Measurements from ENCODE around the gene UBE2D2. TPM values are rescaled to one million over a fixed set of nuclear protein-coding genes. Genes with fewer than 3 reads are reported as not detected.
"Not testable (repeated sequence)": the region's sequence is repeated elsewhere in the genome, so short reads cannot be mapped to it uniquely, and the experiment has no call there.

The UBE2D2 gene
- total RNA-seq, 1 experiment from 2014 or later, result 187 TPM

- peak; percentile 67 for DNase-seq
- no peak for TF ChIP-seq CTCF (IDR thresholded peaks at IDR 0.05; ENCODE audit: unreplicated experiment)
- H3K27me3 Mint-ChIP-seq (ENCODE audit: unreplicated experiment), result no peaks in the 10 kb centered on the region
- H3K36me3 Mint-ChIP-seq (ENCODE audit: insufficient read depth, unreplicated experiment), result peaks cover 15% of the 10 kb centered on the region
- intact Hi-C loops (cut with micrococcal nuclease; ENCODE audit: unreplicated experiment), result no loop called here
- BruUV-seq (replicated peaks), result no TSS peak
- peak overlapping the region; percentile 32 for H3K4me3 Mint-ChIP-seq (ENCODE audit: low read depth, unreplicated experiment)
- H3K27ac Mint-ChIP-seq (ENCODE audit: unreplicated experiment), result peak overlapping the region; percentile 83
- CTCF ChIA-PET, result interaction anchor here (0.6 to 1.4 kb wide), 2 partner anchors 15 to 32 kb away, joined by 3 to 4 read pairs; no protein-coding TSS in a partner anchor
- H3K9me3 Mint-ChIP-seq (ENCODE audit: low read depth, unreplicated experiment), result no peaks in the 10 kb centered on the region
- H3K4me1 Mint-ChIP-seq (ENCODE audit: low read depth, unreplicated experiment), result peaks cover 30% of the 10 kb centered on the region
These were observed 32.7 kb downstream of the UBE2D2 start for GRCh38 chr5:139593716-139594319.

- Mint-ChIP-seq H3K36me3 (ENCODE audit: insufficient read depth, unreplicated experiment) (peaks cover 24% of the 10 kb centered on the region), H3K4me3 (ENCODE audit: low read depth, unreplicated experiment) (no peak overlapping the region), H3K9me3 (ENCODE audit: low read depth, unreplicated experiment) (no peaks in the 10 kb centered on the region), H3K27ac (ENCODE audit: unreplicated experiment) (no peak overlapping the region), H3K4me1 (ENCODE audit: low read depth, unreplicated experiment) (peaks cover 7% of the 10 kb centered on the region), H3K27me3 (ENCODE audit: unreplicated experiment) (no peaks in the 10 kb centered on the region)
- intact Hi-C loops (cut with micrococcal nuclease; ENCODE audit: unreplicated experiment), result no loop called here
- CTCF ChIA-PET, result no interaction called here
- TF ChIP-seq CTCF (IDR thresholded peaks at IDR 0.05; ENCODE audit: unreplicated experiment), result no peak
- no peak for DNase-seq
- no TSS peak for BruUV-seq (replicated peaks)
These were observed 36.0 kb downstream of the UBE2D2 start for GRCh38 chr5:139597134-139597533.

- H3K9me3 Mint-ChIP-seq (ENCODE audit: low read depth, unreplicated experiment); intact Hi-C loops (cut with micrococcal nuclease; ENCODE audit: unreplicated experiment); H3K27ac Mint-ChIP-seq (ENCODE audit: unreplicated experiment); H3K4me1 Mint-ChIP-seq (ENCODE audit: low read depth, unreplicated experiment); BruUV-seq (replicated peaks); H3K4me3 Mint-ChIP-seq (ENCODE audit: low read depth, unreplicated experiment); H3K27me3 Mint-ChIP-seq (ENCODE audit: unreplicated experiment); DNase-seq: not testable (repeated sequence)
- peaks cover 31% of the 10 kb centered on the region for H3K36me3 Mint-ChIP-seq (ENCODE audit: insufficient read depth, unreplicated experiment)
- CTCF ChIA-PET, result interaction anchor here (0.6 to 0.9 kb wide), 6 partner anchors 12 to 547 kb away, joined by 3 to 8 read pairs (median 5); no protein-coding TSS in a partner anchor
These were observed 37.4 kb downstream of the UBE2D2 start for GRCh38 chr5:139598601-139598965.

GRCh38 chr5:139600336-139600949 lies 39.3 kb downstream of the UBE2D2 start:
- Mint-ChIP-seq H3K4me1 (ENCODE audit: low read depth, unreplicated experiment) (no peaks in the 10 kb centered on the region), H3K9me3 (ENCODE audit: low read depth, unreplicated experiment) (no peaks in the 10 kb centered on the region), H3K36me3 (ENCODE audit: insufficient read depth, unreplicated experiment) (peaks cover 45% of the 10 kb centered on the region), H3K27ac (ENCODE audit: unreplicated experiment) (no peak overlapping the region), H3K4me3 (ENCODE audit: low read depth, unreplicated experiment) (no peak overlapping the region), H3K27me3 (ENCODE audit: unreplicated experiment) (no peaks in the 10 kb centered on the region)
- BruUV-seq (replicated peaks), result no TSS peak
- CTCF ChIA-PET, result no interaction called here
- intact Hi-C loops (cut with micrococcal nuclease; ENCODE audit: unreplicated experiment), result no loop called here
- TF ChIP-seq CTCF (IDR thresholded peaks at IDR 0.05; ENCODE audit: unreplicated experiment), result no peak
- DNase-seq, result no peak

GRCh38 chr5:139601429-139601828 lies 40.3 kb downstream of the UBE2D2 start:
- DNase-seq, result no peak
- H3K27ac Mint-ChIP-seq (ENCODE audit: unreplicated experiment), result no peak overlapping the region
- H3K27me3 Mint-ChIP-seq (ENCODE audit: unreplicated experiment), result no peaks in the 10 kb centered on the region
- no peaks in the 10 kb centered on the region for H3K9me3 Mint-ChIP-seq (ENCODE audit: low read depth, unreplicated experiment)
- intact Hi-C loops (cut with micrococcal nuclease; ENCODE audit: unreplicated experiment), result no loop called here
- no peaks in the 10 kb centered on the region for H3K4me1 Mint-ChIP-seq (ENCODE audit: low read depth, unreplicated experiment)
- BruUV-seq (replicated peaks), result TSS peak; percentile 14
- CTCF ChIA-PET, result no interaction called here
- H3K4me3 Mint-ChIP-seq (ENCODE audit: low read depth, unreplicated experiment), result no peak overlapping the region
- TF ChIP-seq CTCF (IDR thresholded peaks at IDR 0.05; ENCODE audit: unreplicated experiment), result no peak
- H3K36me3 Mint-ChIP-seq (ENCODE audit: insufficient read depth, unreplicated experiment), result peaks cover 53% of the 10 kb centered on the region

GRCh38 chr5:139601948-139602347 lies 40.8 kb downstream of the UBE2D2 start:
- intact Hi-C loops (cut with micrococcal nuclease; ENCODE audit: unreplicated experiment), result not testable (repeated sequence)

More at GRCh38 chr5:139601948-139602347, 40.8 kb downstream of the UBE2D2 start:
- BruUV-seq (replicated peaks); DNase-seq; H3K4me1 Mint-ChIP-seq (ENCODE audit: low read depth, unreplicated experiment); H3K9me3 Mint-ChIP-seq (ENCODE audit: low read depth, unreplicated experiment); H3K27me3 Mint-ChIP-seq (ENCODE audit: unreplicated experiment); CTCF ChIA-PET; H3K4me3 Mint-ChIP-seq (ENCODE audit: low read depth, unreplicated experiment); H3K27ac Mint-ChIP-seq (ENCODE audit: unreplicated experiment): not testable (repeated sequence)
- peaks cover 57% of the 10 kb centered on the region for H3K36me3 Mint-ChIP-seq (ENCODE audit: insufficient read depth, unreplicated experiment)

Measured in Calu3 (cell line).